Measurements from ENCODE around the gene C2CD2. TPM values are rescaled to one million over a fixed set of nuclear protein-coding genes. Genes with fewer than 3 reads are reported as not detected.

C2CD2 gene
- total and polyA plus RNA-seq, 10 of the 15 experiments (the other 5 are each of a cell fraction or from before 2014, with no cell fraction given), result 2.2 to 30.9 (median 9.9) TPM

- TF ChIP-seq, protein P1, sequence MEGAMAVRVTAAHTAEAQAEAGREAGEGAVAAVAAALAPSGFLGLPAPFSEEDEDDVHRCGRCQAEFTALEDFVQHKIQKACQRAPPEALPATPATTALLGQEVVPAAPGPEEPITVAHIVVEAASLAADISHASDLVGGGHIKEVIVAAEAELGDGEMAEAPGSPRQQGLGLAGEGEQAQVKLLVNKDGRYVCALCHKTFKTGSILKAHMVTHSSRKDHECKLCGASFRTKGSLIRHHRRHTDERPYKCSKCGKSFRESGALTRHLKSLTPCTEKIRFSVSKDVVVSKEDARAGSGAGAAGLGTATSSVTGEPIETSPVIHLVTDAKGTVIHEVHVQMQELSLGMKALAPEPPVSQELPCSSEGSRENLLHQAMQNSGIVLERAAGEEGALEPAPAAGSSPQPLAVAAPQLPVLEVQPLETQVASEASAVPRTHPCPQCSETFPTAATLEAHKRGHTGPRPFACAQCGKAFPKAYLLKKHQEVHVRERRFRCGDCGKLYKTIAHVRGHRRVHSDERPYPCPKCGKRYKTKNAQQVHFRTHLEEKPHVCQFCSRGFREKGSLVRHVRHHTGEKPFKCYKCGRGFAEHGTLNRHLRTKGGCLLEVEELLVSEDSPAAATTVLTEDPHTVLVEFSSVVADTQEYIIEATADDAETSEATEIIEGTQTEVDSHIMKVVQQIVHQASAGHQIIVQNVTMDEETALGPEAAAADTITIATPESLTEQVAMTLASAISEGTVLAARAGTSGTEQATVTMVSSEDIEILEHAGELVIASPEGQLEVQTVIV (IDR thresholded peaks at IDR 0.05; ENCODE audit: borderline replicate concordance, partially characterized antibody), result no peak
- no peak for TF ChIP-seq PML (IDR thresholded peaks at IDR 0.05; ENCODE audit: low read length)
Measured at GRCh38 chr21:41985662-41986416, 32.0 kb upstream of the C2CD2 start (continued).

GRCh38 chr21:41983229-41983628 lies 29.4 kb upstream of the C2CD2 start:
- Histone ChIP-seq H3K27ac (ENCODE audit: control insufficient read depth, insufficient read depth) (no peak overlapping the region), H3K79me2 (ENCODE audit: control insufficient read depth, insufficient read depth, low read length) (no peaks in the 10 kb centered on the region), H2AFZ (ENCODE audit: control insufficient read depth, low read depth, low read length) (no peak overlapping the region), H3K4me1 (ENCODE audit: control insufficient read depth, insufficient read depth, low read length) (no peaks in the 10 kb centered on the region), H3K9ac (ENCODE audit: control insufficient read depth, insufficient read depth, low read length) (no peak overlapping the region), H3K27me3 (replicated peaks in 1 of 2; ENCODE audit: control insufficient read depth in 2 of 2, insufficient read depth in 2 of 2, low read length in 1 of 2) (no peaks in the 10 kb centered on the region), H3K36me3 (ENCODE audit: control insufficient read depth in 2 of 2, insufficient read depth in 2 of 2, low read length in 1 of 2) (no peaks in the 10 kb centered on the region), H3K4me3 (no peak overlapping the region), H4K20me1 (ENCODE audit: control insufficient read depth, insufficient read depth) (no peaks in the 10 kb centered on the region), H3K4me2 (ENCODE audit: control insufficient read depth, insufficient read depth) (no peak overlapping the region), H3K9me3 (replicated peaks; ENCODE audit: control insufficient read depth, insufficient read depth, low read length) (peaks cover 7% of the 10 kb centered on the region; the same call in 2 of the 3 replicates)
- ChIA-PET RAD21 (ENCODE audit: unreplicated experiment) (no interaction called here), SMC1A (ENCODE audit: uncharacterized antibody, unreplicated experiment) (interaction anchor here (0.6 kb wide), 1 partner anchor 71 kb away, joined by 3 read pairs; no protein-coding TSS in a partner anchor), CTCF (interaction anchor here (0.6 kb wide), 1 partner anchor 844 kb away, joined by 3 read pairs; no protein-coding TSS in a partner anchor), POLR2A (no interaction called here)
- no TSS peak for BruUV-seq (replicated peaks)
- no peak for FAIRE-seq
- in situ Hi-C loops (cut with MboI) (no loop called here), intact Hi-C loops (cut with micrococcal nuclease; ENCODE audit: unreplicated experiment) (no loop called here)
- TF ChIP-seq STAT3 (IDR thresholded peaks at IDR 0.05; ENCODE audit: low read depth, low read length), result no peak
- 0 out of 2 replicates have a peak, but pooled peaks have one; percentile 34 for TF ChIP-seq CBX5 (IDR thresholded peaks at IDR 0.05; ENCODE audit: low read depth)
- TF ChIP-seq TBL1XR1 (IDR thresholded peaks at IDR 0.05; ENCODE audit: low read depth, low read length), result no peak
- no peak for TF ChIP-seq SREBF1 (IDR thresholded peaks at IDR 0.05; ENCODE audit: low read length)
- no peak for ATAC-seq
- 84% methylated on average over 1 of the region's 1 CpG for WGBS (ENCODE audit: insufficient coverage, insufficient replicate concordance, low lambda C conversion rate, missing lambda C conversion rate)
- DNase-seq (ENCODE audit: low read depth, low spot score), result no peak

Measured in GM12878 (cell line).